OCI-LY3 (cell line): ENCODE results near the gene KRTAP19-6.
"Not testable (repeated sequence)": the region's sequence is repeated elsewhere in the genome, so short reads cannot be mapped to it uniquely, and the experiment has no call there.

ENCODE experiments used
- H2AFZ ChIP-seq: fragments of 200-600, 300-600 bp; shearing (Covaris generic); 2 replicates; pipeline ENCODE4 v1.6.0; 2014; ENCODE audit warnings: antibody characterized with exemption, low read depth, low read length
- H3K27ac ChIP-seq: fragments of 200-600, 300-600 bp; sonication (generic); 2 replicates; pipeline ENCODE4 v1.5.1; 2014; ENCODE audit warnings: mild to moderate bottlenecking, low read length, moderate library complexity, mixed read lengths
- H3K27me3 ChIP-seq: fragments of 200-600, 300-600 bp; sonication (generic); 2 replicates; pipeline ENCODE4 v1.6.1; 2014; ENCODE audit warnings: low read depth, low read length, mixed read lengths
- H3K36me3 ChIP-seq: fragments of 200-600, 300-600 bp; sonication (generic); replicated peaks from 2 replicates; pipeline ENCODE3; 2014; ENCODE audit warnings: low read depth, low read length, mixed read lengths
- H3K4me1 ChIP-seq: fragments of 300-600, 200-600 bp; sonication (generic); 2 replicates; pipeline ENCODE4 v1.6.1; 2014; ENCODE audit warnings: low read length, mixed read lengths
- H3K4me2 ChIP-seq: fragments of 200-600, 300-600 bp; sonication (generic); 2 replicates; pipeline ENCODE4 v1.6.1; 2014; ENCODE audit warnings: low read length, mixed read lengths
- H3K4me3 ChIP-seq: fragments of 300-600, 200-600 bp; sonication (generic); 2 replicates; pipeline ENCODE4 v1.5.1; 2014; ENCODE audit warnings: antibody characterized with exemption, mild to moderate bottlenecking, low read length, moderate library complexity
- H3K79me2 ChIP-seq: fragments of 300-600, 200-600 bp; shearing (Covaris generic); 2 replicates; pipeline ENCODE4 v1.6.1; 2014; ENCODE audit warnings: mild to moderate bottlenecking, low read length, mixed read lengths
- H3K9ac ChIP-seq: fragments of 300-600, 200-600 bp; shearing (Covaris generic); 2 replicates; pipeline ENCODE4 v1.6.0; 2014; ENCODE audit warnings: mild to moderate bottlenecking, low read length, moderate library complexity
- H3K9me3 ChIP-seq: fragments of 200-600, 300-600 bp; shearing (Covaris generic); 2 replicates; pipeline ENCODE4 v1.6.1; 2014; ENCODE audit warnings: low read length, mixed read lengths; ENCODE audit not compliant: insufficient read depth
- H4K20me1 ChIP-seq: fragments of 200-600, 300-600 bp; sonication (generic); 2 replicates; pipeline ENCODE4 v1.6.1; 2016; ENCODE audit warnings: low read length, mixed read lengths; ENCODE audit not compliant: insufficient read depth
- CTCF ChIP-seq: fragments of 200-600, 300-600 bp; sonication (generic); IDR thresholded peaks from 2 replicates; pipeline ENCODE4 v1.5.1; 2014; ENCODE audit warnings: antibody characterized with exemption, low read length, low read depth
- EZH2phosphoT487 ChIP-seq: fragments of 200-600 bp; shearing (Covaris generic); IDR thresholded peaks from 2 replicates; pipeline ENCODE4 v1.6.1; 2018; ENCODE audit warnings: antibody characterized with exemption, mixed run types, low read depth

Gene KRTAP19-6

GRCh38 chr21:30552782-30553181, 11.1 kb upstream of the KRTAP19-6 start:
- H3K36me3 ChIP-seq, result no peaks in the 10 kb centered on the region
- H4K20me1 ChIP-seq, result no peaks in the 10 kb centered on the region
- no peak overlapping the region for H3K4me3 ChIP-seq
- no peak overlapping the region for H3K9ac ChIP-seq
- no peak overlapping the region for H3K27ac ChIP-seq
- no peak overlapping the region for H2AFZ ChIP-seq
- no peak overlapping the region for H3K4me2 ChIP-seq
- H3K9me3 ChIP-seq, result 0 out of 2 replicates have a peak, but pooled peaks cover 10% of the 10 kb centered on the region
- H3K79me2 ChIP-seq, result no peaks in the 10 kb centered on the region
- H3K27me3 ChIP-seq, result no peaks in the 10 kb centered on the region
- peaks cover 14% of the 10 kb centered on the region for H3K4me1 ChIP-seq
- TF ChIP-seq CTCF (no peak), EZH2phosphoT487 (no peak)

- Histone ChIP-seq H3K4me3 (no peak overlapping the region), H3K27ac (no peak overlapping the region), H3K79me2 (no peaks in the 10 kb centered on the region), H3K9ac (no peak overlapping the region), H3K36me3 (no peaks in the 10 kb centered on the region), H4K20me1 (no peaks in the 10 kb centered on the region), H3K4me2 (no peak overlapping the region), H3K27me3 (no peaks in the 10 kb centered on the region), H3K4me1 (no peaks in the 10 kb centered on the region), H2AFZ (no peak overlapping the region), H3K9me3 (no peaks in the 10 kb centered on the region)
- TF ChIP-seq EZH2phosphoT487 (no peak), CTCF (no peak)
Observed at GRCh38 chr21:30518876-30519275, 22.8 kb downstream of the KRTAP19-6 start.

- H3K4me3 ChIP-seq, result no peak overlapping the region
- no peaks in the 10 kb centered on the region for H3K4me1 ChIP-seq
- no peaks in the 10 kb centered on the region for H3K27me3 ChIP-seq
- no peak overlapping the region for H2AFZ ChIP-seq
- no peaks in the 10 kb centered on the region for H3K79me2 ChIP-seq
- no peaks in the 10 kb centered on the region for H3K9me3 ChIP-seq
- H3K36me3 ChIP-seq, result no peaks in the 10 kb centered on the region
- no peak overlapping the region for H3K4me2 ChIP-seq
- H3K27ac ChIP-seq, result no peak overlapping the region
- no peak for TF ChIP-seq CTCF
- no peak for TF ChIP-seq EZH2phosphoT487
- H4K20me1 ChIP-seq, result no peaks in the 10 kb centered on the region
- H3K9ac ChIP-seq, result no peak overlapping the region
Observed at GRCh38 chr21:30515681-30516080, 26.0 kb downstream of the KRTAP19-6 start.

- not testable (repeated sequence) for H3K27ac ChIP-seq, H3K27me3 ChIP-seq, H3K4me1 ChIP-seq, H3K4me2 ChIP-seq, H2AFZ ChIP-seq, H3K36me3 ChIP-seq, H3K79me2 ChIP-seq, H3K4me3 ChIP-seq, H4K20me1 ChIP-seq, H3K9ac ChIP-seq, H3K9me3 ChIP-seq
- TF ChIP-seq CTCF, result peak; percentile 60
Observed at GRCh38 chr21:30505621-30506205, 36.0 kb downstream of the KRTAP19-6 start.
